Measurements from ENCODE around the gene PLAC8L1.

- 0 out of 2 replicates have a peak, but pooled peaks have one; percentile 5 for TF ChIP-seq ZNF121 (CRISPR knock-in tag; IDR thresholded peaks at IDR 0.05)
- TF ChIP-seq ZNF567 (CRISPR knock-in tag; IDR thresholded peaks at IDR 0.05; ENCODE audit: borderline replicate concordance): no peak
- TF ChIP-seq NFYB (CRISPR knock-in tag; IDR thresholded peaks at IDR 0.05): no peak
- peak; percentile 54; the same call in 1 of the 2 replicates for TF ChIP-seq THAP11 (CRISPR knock-in tag; IDR thresholded peaks at IDR 0.05)
- TF ChIP-seq RFX5 (IDR thresholded peaks at IDR 0.05; ENCODE audit: low read depth, low read length): no peak
- 0 out of 2 replicates have a peak, but pooled peaks have one; percentile 20 for TF ChIP-seq SMC3 (IDR thresholded peaks at IDR 0.05; ENCODE audit: low read length)
- TF ChIP-seq ESRRA (CRISPR knock-in tag; IDR thresholded peaks at IDR 0.05; ENCODE audit: low read depth): peak; percentile 44; the same call in 1 of the 2 replicates
- TF ChIP-seq, protein P1, sequence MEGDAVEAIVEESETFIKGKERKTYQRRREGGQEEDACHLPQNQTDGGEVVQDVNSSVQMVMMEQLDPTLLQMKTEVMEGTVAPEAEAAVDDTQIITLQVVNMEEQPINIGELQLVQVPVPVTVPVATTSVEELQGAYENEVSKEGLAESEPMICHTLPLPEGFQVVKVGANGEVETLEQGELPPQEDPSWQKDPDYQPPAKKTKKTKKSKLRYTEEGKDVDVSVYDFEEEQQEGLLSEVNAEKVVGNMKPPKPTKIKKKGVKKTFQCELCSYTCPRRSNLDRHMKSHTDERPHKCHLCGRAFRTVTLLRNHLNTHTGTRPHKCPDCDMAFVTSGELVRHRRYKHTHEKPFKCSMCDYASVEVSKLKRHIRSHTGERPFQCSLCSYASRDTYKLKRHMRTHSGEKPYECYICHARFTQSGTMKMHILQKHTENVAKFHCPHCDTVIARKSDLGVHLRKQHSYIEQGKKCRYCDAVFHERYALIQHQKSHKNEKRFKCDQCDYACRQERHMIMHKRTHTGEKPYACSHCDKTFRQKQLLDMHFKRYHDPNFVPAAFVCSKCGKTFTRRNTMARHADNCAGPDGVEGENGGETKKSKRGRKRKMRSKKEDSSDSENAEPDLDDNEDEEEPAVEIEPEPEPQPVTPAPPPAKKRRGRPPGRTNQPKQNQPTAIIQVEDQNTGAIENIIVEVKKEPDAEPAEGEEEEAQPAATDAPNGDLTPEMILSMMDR (CRISPR knock-in tag; IDR thresholded peaks at IDR 0.05): no peak
- peak; percentile 73 for TF ChIP-seq FOXP1 (IDR thresholded peaks at IDR 0.05)
- TF ChIP-seq FOXP1 (CRISPR knock-in tag; IDR thresholded peaks at IDR 0.05): peak; percentile 61
- no peak for TF ChIP-seq TFE3 (CRISPR knock-in tag; IDR thresholded peaks at IDR 0.05)
- TF ChIP-seq ZNF441 (CRISPR knock-in tag; IDR thresholded peaks at IDR 0.05; ENCODE audit: borderline replicate concordance): peak; percentile 33; the same call in 1 of the 2 replicates
- no peak for TF ChIP-seq JUN (CRISPR knock-in tag; IDR thresholded peaks at IDR 0.05)
- no peak for TF ChIP-seq POLR2AphosphoS5 (IDR thresholded peaks at IDR 0.05; ENCODE audit: low read depth, low read length)
These were observed 32.6 kb upstream of the PLAC8L1 start for GRCh38 chr5:146137967-146138403.
